ENCODE results near the gene SLC25A13. TPM values are rescaled to one million over a fixed set of nuclear protein-coding genes. Genes with fewer than 3 reads are reported as not detected.

The SLC25A13 gene
- total RNA-seq, 1 donor from 2014 or later, result 44.0 TPM

DNA sequence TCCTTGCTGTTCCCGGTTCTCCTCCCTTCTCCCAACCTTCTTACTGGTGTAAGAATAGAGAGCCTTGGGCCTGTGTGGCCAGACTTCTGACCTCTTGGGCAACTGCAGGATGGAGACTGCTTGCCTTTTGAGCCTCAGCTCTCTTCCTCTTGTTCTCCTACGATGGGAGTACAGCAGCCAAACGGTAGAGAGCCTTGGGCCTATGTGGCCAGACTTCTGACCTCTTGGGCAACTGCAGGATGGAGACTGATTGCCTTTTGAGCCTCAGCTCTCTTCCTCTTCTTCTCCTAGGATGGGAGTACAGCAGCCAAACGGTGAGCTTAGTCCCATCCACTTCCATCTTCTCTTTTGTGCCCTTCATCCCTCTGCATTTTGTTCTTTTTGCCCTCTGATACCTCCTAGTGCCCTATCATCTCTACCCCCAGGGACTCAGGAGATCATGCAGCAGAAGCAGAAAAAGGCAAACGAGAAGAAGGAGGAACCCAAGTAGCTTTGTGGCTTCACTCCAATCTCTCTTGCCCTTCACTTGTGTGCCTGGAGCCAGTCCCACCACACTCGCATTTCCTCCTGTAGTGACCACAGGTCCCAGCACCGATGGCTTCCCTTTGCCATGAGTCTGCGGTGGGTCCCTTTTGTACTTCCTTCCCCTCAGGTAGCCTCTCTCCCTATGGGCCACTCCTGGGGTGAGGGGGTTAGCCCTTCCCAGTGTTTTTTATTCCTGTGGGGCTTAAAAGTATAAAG, 15.3 kb downstream of the SLC25A13 start:
- H3K36me3 ChIP-seq (ENCODE audit: control insufficient read depth, insufficient read depth, low read length), result peaks cover 2% of the 10 kb centered on the region
- no peak overlapping the region for H3K4me3 ChIP-seq (ENCODE audit: low read depth, low read length)
- no peak for DNase-seq (ENCODE audit: low read depth)
- no peaks in the 10 kb centered on the region for H3K27me3 ChIP-seq (ENCODE audit: control insufficient read depth, insufficient read depth, low read length)
- TF ChIP-seq, protein P1, sequence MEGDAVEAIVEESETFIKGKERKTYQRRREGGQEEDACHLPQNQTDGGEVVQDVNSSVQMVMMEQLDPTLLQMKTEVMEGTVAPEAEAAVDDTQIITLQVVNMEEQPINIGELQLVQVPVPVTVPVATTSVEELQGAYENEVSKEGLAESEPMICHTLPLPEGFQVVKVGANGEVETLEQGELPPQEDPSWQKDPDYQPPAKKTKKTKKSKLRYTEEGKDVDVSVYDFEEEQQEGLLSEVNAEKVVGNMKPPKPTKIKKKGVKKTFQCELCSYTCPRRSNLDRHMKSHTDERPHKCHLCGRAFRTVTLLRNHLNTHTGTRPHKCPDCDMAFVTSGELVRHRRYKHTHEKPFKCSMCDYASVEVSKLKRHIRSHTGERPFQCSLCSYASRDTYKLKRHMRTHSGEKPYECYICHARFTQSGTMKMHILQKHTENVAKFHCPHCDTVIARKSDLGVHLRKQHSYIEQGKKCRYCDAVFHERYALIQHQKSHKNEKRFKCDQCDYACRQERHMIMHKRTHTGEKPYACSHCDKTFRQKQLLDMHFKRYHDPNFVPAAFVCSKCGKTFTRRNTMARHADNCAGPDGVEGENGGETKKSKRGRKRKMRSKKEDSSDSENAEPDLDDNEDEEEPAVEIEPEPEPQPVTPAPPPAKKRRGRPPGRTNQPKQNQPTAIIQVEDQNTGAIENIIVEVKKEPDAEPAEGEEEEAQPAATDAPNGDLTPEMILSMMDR (IDR thresholded peaks at IDR 0.05; ENCODE audit: insufficient read depth, low read length, poor library complexity, severe bottlenecking), result no peak

DNA sequence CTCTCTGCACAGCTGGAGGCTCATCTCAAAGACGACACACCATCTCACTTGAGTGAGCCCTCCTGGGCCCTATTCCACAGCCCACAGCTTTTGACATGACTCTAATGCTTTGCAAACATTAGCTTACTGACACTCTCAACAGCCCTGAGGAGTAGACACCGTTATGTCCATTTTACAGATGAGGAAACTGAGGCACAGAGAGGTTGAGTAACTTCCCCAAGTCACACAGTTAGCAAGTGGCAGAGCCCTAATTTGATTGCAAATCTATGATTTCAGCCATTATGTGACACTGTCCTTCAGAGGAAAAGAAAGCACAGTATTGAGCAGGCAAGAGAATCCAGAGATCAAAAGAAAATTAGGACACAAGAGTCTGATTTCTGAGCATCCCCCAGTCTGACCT, 16.0 kb downstream of the SLC25A13 start:
- TF ChIP-seq, protein P1 (IDR thresholded peaks at IDR 0.05; ENCODE audit: insufficient read depth, low read length, poor library complexity, severe bottlenecking), result no peak
- no peak overlapping the region for H3K4me3 ChIP-seq (ENCODE audit: low read depth, low read length)
- H3K36me3 ChIP-seq (ENCODE audit: control insufficient read depth, insufficient read depth, low read length), result peaks cover 2% of the 10 kb centered on the region
- DNase-seq (ENCODE audit: low read depth), result no peak
- no peaks in the 10 kb centered on the region for H3K27me3 ChIP-seq (ENCODE audit: control insufficient read depth, insufficient read depth, low read length)

DNA sequence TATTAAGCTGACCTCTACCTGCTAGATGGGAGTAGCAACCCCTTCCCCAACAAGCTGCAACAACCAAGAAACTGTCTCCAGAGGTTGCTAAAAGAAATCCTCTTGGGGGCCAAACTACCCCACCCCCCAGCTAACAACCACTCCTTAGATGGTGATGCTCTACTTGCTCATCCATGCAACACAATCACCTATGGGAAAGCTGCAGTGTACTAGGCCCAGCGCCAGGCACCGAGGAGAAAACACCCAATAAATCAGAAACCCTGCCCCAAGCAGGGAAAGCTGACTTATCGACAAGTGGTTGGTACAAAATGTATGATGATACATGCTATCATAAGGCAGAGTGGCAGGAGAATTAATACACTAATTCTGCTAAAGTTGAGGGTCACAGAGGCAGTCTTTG, 17.3 kb downstream of the SLC25A13 start:
- TF ChIP-seq, protein P1 (IDR thresholded peaks at IDR 0.05; ENCODE audit: insufficient read depth, low read length, poor library complexity, severe bottlenecking), result no peak
- H3K36me3 ChIP-seq (ENCODE audit: control insufficient read depth, insufficient read depth, low read length), result peaks cover 2% of the 10 kb centered on the region
- no peaks in the 10 kb centered on the region for H3K27me3 ChIP-seq (ENCODE audit: control insufficient read depth, insufficient read depth, low read length)
- DNase-seq (ENCODE audit: low read depth), result no peak
- H3K4me3 ChIP-seq (ENCODE audit: low read depth, low read length), result no peak overlapping the region

DNA sequence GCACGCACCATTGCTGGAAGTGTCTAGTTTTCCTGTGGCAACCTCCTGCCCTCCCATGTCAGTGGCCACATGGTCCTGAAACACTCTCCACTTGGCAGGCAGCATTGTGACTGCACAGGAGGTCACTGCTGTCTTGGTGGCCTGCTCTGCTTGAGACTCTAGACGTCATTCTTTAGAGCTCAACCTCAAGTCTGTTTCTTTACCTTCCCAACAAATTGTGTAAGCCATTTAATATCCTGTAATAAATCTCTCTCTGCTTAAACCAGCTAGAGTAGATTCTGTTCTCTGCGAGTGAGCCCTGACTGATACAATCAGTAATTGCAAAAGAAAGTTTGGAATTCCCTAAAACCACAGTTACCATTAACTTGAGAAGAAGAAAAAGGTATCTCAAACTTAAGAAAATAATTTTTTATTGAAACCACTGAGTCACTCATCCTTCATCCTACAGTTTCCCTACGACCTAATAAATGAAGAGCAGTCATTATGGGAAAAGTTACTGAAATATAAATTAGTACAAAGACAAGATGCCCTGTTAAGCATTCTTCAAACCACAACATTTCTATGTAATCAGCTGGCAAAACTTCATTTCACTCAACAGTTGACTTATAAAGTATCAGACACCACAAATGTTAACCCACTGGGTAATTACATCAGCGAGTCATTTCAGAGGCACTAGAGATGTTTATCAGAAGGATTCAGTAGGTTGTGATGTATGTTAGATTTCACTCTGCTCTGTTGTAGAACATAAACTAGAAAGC, 18.0 kb downstream of the SLC25A13 start:
- Histone ChIP-seq H3K27me3 (ENCODE audit: control insufficient read depth, insufficient read depth, low read length) (no peaks in the 10 kb centered on the region), H3K4me3 (ENCODE audit: low read depth, low read length) (no peak overlapping the region), H3K36me3 (ENCODE audit: control insufficient read depth, insufficient read depth, low read length) (no peaks in the 10 kb centered on the region)
- TF ChIP-seq, protein P1 (IDR thresholded peaks at IDR 0.05; ENCODE audit: insufficient read depth, low read length, poor library complexity, severe bottlenecking), result no peak
- peak; percentile 85 for DNase-seq (ENCODE audit: low read depth)

DNA sequence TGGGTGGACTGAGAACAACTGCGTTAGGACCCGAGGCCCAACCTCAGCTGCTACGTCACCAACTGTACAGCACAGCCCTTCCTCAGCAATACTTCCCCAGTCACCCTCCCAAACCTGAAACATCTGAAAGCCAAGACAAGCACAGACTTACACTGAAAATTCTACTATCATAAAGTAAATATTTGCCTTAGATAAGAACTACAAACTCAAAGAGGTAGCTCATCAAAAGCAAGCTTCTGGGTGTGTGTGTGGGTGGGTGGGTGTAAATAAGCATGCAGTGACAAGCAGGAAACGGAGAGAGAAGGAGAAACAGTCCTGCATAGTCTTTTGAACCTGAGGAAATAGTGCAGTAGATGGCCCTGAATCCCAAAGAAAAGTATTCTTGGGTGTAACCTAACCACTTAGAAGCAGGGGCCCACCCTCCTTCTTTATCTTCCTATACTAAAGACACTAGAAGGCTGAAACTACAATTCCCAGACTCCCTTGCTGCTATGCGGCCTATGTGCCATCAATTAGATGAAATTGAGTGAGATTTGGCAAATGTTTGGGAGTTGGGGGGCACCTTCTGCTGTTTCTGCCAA, 18.7 kb downstream of the SLC25A13 start:
- no peak overlapping the region for H3K4me3 ChIP-seq (ENCODE audit: low read depth, low read length)
- no peaks in the 10 kb centered on the region for H3K27me3 ChIP-seq (ENCODE audit: control insufficient read depth, insufficient read depth, low read length)
- TF ChIP-seq, protein P1 (IDR thresholded peaks at IDR 0.05; ENCODE audit: insufficient read depth, low read length, poor library complexity, severe bottlenecking), result no peak
- DNase-seq (ENCODE audit: low read depth), result no peak
- H3K36me3 ChIP-seq (ENCODE audit: control insufficient read depth, insufficient read depth, low read length), result no peaks in the 10 kb centered on the region
